OCI-LY1 (cell line): ENCODE measurements around the gene MYO16.

ENCODE experiments used
- H2AFZ ChIP-seq: fragments of 200-600 bp; sonication (generic), shearing (Covaris generic); 2 replicates; pipeline ENCODE4 v1.6.0; 2014; ENCODE audit warnings: antibody characterized with exemption, mild to moderate bottlenecking, low read length
- H3F3A ChIP-seq: fragments of 200-600 bp; sonication (generic), shearing (Covaris generic); 2 replicates; pipeline ENCODE4 v1.6.0; 2014; ENCODE audit warnings: mild to moderate bottlenecking, antibody characterized with exemption, low read length, moderate library complexity; ENCODE audit not compliant: insufficient read depth
- H3K27ac ChIP-seq: fragments of 200-600 bp; sonication (generic); 2 replicates; pipeline ENCODE4 v1.5.1; 2014; ENCODE audit warnings: low read length, mixed run types, mild to moderate bottlenecking, low read depth; ENCODE audit not compliant: poor library complexity, severe bottlenecking
- H3K27me3 ChIP-seq: fragments of 200-600 bp; sonication (generic); 2 replicates; pipeline ENCODE4 v1.6.0; 2014; ENCODE audit warnings: antibody characterized with exemption, mild to moderate bottlenecking, low read length, moderate library complexity; ENCODE audit not compliant: insufficient read depth
- H3K36me3 ChIP-seq: fragments of 200-600 bp; sonication (generic); 2 replicates; pipeline ENCODE4 v1.6.1; 2014; ENCODE audit warnings: mild to moderate bottlenecking, antibody characterized with exemption, low read length, moderate library complexity, mixed read lengths; ENCODE audit not compliant: insufficient read depth
- H3K4me1 ChIP-seq: fragments of 200-600 bp; sonication (generic); 2 replicates; pipeline ENCODE4 v1.5.1; 2014; ENCODE audit warnings: mild to moderate bottlenecking, low read length, moderate library complexity; ENCODE audit not compliant: insufficient read depth, severe bottlenecking
- H3K4me2 ChIP-seq: fragments of 200-600 bp; sonication (generic), shearing (Covaris generic); 2 replicates; pipeline ENCODE4 v1.6.1; 2014; ENCODE audit warnings: low read length
- H3K4me3 ChIP-seq: fragments of 200-600 bp; sonication (generic); 2 replicates; pipeline ENCODE4 v1.5.1; 2014; ENCODE audit warnings: low read length, low read depth, mild to moderate bottlenecking, mixed read lengths; ENCODE audit not compliant: poor library complexity, severe bottlenecking
- H3K79me2 ChIP-seq: fragments of 200-600 bp; shearing (Covaris generic); 2 replicates; pipeline ENCODE4 v1.6.1; 2016; ENCODE audit warnings: mixed run types, low read length, mixed read lengths; ENCODE audit not compliant: insufficient read depth
- H3K9ac ChIP-seq: fragments of 200-600 bp; sonication (generic), shearing (Covaris generic); 2 replicates; pipeline ENCODE4 v1.6.1; 2014; ENCODE audit warnings: mild to moderate bottlenecking, low read length, mixed read lengths
- H3K9me2 ChIP-seq: fragments of 200-600 bp; sonication (generic), shearing (Covaris generic); 2 replicates; pipeline ENCODE4 v1.6.1; 2014; ENCODE audit warnings: low read depth, mild to moderate bottlenecking, low read length, mixed read lengths
- H3K9me3 ChIP-seq: fragments of 200-600 bp; shearing (Covaris generic); 2 replicates; pipeline ENCODE4 v1.6.1; 2014; ENCODE audit warnings: low read length, mixed read lengths
- H4K20me1 ChIP-seq: fragments of 200-600 bp; sonication (generic), shearing (Covaris generic); 2 replicates; pipeline ENCODE4 v1.6.0; 2016; ENCODE audit warnings: mild to moderate bottlenecking, low read length; ENCODE audit not compliant: insufficient read depth
- EZH2 ChIP-seq: fragments of 200-600 bp; sonication (generic), shearing (Covaris generic); IDR thresholded peaks from 2 replicates; pipeline ENCODE4 v1.8.0; 2017; ENCODE audit warnings: borderline replicate concordance, mixed run types, mild to moderate bottlenecking, antibody characterized with exemption, low read length, moderate library complexity, mixed read lengths
- TF ChIP-seq, protein P1 (sequence below): fragments of 200-600 bp; sonication (generic), shearing (Covaris generic); IDR thresholded peaks from 2 replicates; pipeline ENCODE4 v1.5.1; 2017; ENCODE audit warnings: mild to moderate bottlenecking, antibody characterized with exemption, low read length, moderate library complexity, mixed read lengths

Gene MYO16

GRCh38 chr13:109166804-109167203 lies 537.4 kb downstream of the MYO16 start:
- TF ChIP-seq, protein P1, sequence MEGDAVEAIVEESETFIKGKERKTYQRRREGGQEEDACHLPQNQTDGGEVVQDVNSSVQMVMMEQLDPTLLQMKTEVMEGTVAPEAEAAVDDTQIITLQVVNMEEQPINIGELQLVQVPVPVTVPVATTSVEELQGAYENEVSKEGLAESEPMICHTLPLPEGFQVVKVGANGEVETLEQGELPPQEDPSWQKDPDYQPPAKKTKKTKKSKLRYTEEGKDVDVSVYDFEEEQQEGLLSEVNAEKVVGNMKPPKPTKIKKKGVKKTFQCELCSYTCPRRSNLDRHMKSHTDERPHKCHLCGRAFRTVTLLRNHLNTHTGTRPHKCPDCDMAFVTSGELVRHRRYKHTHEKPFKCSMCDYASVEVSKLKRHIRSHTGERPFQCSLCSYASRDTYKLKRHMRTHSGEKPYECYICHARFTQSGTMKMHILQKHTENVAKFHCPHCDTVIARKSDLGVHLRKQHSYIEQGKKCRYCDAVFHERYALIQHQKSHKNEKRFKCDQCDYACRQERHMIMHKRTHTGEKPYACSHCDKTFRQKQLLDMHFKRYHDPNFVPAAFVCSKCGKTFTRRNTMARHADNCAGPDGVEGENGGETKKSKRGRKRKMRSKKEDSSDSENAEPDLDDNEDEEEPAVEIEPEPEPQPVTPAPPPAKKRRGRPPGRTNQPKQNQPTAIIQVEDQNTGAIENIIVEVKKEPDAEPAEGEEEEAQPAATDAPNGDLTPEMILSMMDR, result no peak
- no peak for TF ChIP-seq EZH2
- Histone ChIP-seq H3K4me3 (no peak overlapping the region), H3K79me2 (no peaks in the 10 kb centered on the region), H3K4me1 (peaks cover 13% of the 10 kb centered on the region), H2AFZ (no peak overlapping the region), H3K9me2 (no peaks in the 10 kb centered on the region), H3F3A (no peaks in the 10 kb centered on the region), H3K4me2 (no peak overlapping the region), H3K9ac (no peak overlapping the region), H3K27me3 (no peaks in the 10 kb centered on the region), H3K36me3 (no peaks in the 10 kb centered on the region; the same call in 1 of the 2 replicates), H4K20me1 (no peaks in the 10 kb centered on the region), H3K27ac (no peak overlapping the region), H3K9me3 (no peaks in the 10 kb centered on the region)

DNA sequence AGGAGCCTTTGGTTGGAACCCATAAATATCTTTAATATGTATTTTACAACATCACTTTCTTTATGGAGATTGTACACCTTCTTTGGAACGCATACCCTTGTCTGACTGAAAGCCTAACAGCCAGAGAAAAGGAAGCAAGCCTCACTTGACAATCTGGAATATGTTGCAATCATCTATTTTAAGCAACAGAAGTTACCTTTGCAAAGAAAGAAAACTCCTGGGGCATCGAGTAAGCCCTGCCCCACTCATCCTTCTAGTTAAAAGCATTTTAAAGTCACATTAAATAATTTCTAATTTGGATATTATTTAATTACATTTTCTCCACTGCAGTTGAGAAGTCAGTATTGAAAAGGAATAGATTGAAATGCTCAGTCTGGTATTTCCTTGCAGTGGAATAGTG lies 542.7 kb downstream of the MYO16 start:
- Histone ChIP-seq H3K27me3 (0 out of 2 replicates have a peak, but pooled peaks cover 6% of the 10 kb centered on the region), H3K79me2 (no peaks in the 10 kb centered on the region)

GRCh38 chr13:109175666-109176065 lies 546.3 kb downstream of the MYO16 start:
- H3K9me2 ChIP-seq, result no peaks in the 10 kb centered on the region

More for the DNA sequence above, 542.7 kb downstream of the MYO16 start:
- Histone ChIP-seq H3K9ac (no peak overlapping the region), H4K20me1 (no peaks in the 10 kb centered on the region), H3K4me1 (no peaks in the 10 kb centered on the region), H3K4me3 (no peak overlapping the region), H3K36me3 (no peaks in the 10 kb centered on the region), H3K4me2 (no peak overlapping the region), H3F3A (no peaks in the 10 kb centered on the region), H3K9me3 (no peaks in the 10 kb centered on the region), H3K9me2 (no peaks in the 10 kb centered on the region), H3K27ac (no peak overlapping the region), H2AFZ (no peak overlapping the region)
- TF ChIP-seq, protein P1, result no peak
- no peak for TF ChIP-seq EZH2

More at GRCh38 chr13:109175666-109176065, 546.3 kb downstream of the MYO16 start:
- Histone ChIP-seq H3K79me2 (no peaks in the 10 kb centered on the region), H3K36me3 (no peaks in the 10 kb centered on the region), H3K4me1 (no peaks in the 10 kb centered on the region), H3K9ac (no peak overlapping the region), H3F3A (no peaks in the 10 kb centered on the region), H3K27ac (no peak overlapping the region), H3K4me3 (no peak overlapping the region), H3K27me3 (peaks cover 9% of the 10 kb centered on the region; the same call in 1 of the 2 replicates), H4K20me1 (no peaks in the 10 kb centered on the region), H3K9me3 (no peaks in the 10 kb centered on the region), H2AFZ (no peak overlapping the region), H3K4me2 (no peak overlapping the region)
- no peak for TF ChIP-seq EZH2
- TF ChIP-seq, protein P1, result no peak
